Measurements from ENCODE around the gene RNF220. TPM values are rescaled to one million over a fixed set of nuclear protein-coding genes. Genes with fewer than 3 reads are reported as not detected.

Gene RNF220
- polyA plus RNA-seq, 1 of the 3 experiments (the other 2 are of a cell fraction) = 83.7 TPM

DNA sequence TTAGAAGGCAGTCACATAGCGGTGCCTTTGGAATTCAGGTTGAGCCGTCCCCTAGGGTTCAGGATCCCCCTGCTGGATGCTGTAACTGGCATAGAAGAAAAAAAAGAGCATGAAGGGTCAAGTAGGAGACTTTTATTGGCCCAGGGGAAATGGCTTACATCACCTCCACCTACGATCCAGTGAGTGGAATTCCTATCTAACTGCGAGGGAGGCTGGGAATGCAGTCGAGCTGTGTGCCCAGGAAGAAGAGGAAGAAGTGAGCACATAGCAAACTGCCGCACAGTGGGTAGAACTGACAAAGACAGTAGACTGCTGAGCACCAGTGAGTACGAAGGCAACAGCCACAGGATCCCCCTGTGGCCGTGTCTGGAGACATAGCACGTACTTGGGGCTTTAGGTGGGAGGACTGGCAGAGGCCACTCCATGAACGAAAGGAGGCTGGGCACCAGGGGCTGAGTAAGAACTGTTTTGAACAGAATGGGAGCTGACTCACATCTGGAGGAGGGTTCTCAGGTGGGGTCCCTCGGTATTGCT lies 79.2 kb downstream of the RNF220 start:
- Histone ChIP-seq H2AFZ (ENCODE audit: low read depth) (no peak overlapping the region), H3K9me2 (no peaks in the 10 kb centered on the region), H3K79me2 (ENCODE audit: insufficient read depth) (no peaks in the 10 kb centered on the region), H3K4me1 (ENCODE audit: control insufficient read depth in 1 of 2, insufficient read depth in 2 of 2, low read depth in 1 of 2, low read length in 1 of 2) (no peaks in the 10 kb centered on the region), H3K36me3 (replicated peaks in 1 of 2; ENCODE audit: control insufficient read depth in 1 of 2, insufficient read depth in 2 of 2, low read length in 1 of 2) (no peaks in the 10 kb centered on the region), H3K27me3 (ENCODE audit: insufficient read depth) (peaks cover 34% of the 10 kb centered on the region), H4K20me1 (ENCODE audit: insufficient read depth) (no peaks in the 10 kb centered on the region), H3F3A (replicated peaks; ENCODE audit: insufficient read depth) (peaks cover 6% of the 10 kb centered on the region), H3K9ac (no peak overlapping the region), H3K27ac (ENCODE audit: low read depth in 2 of 2, low read length in 1 of 2) (no peak overlapping the region), H3K9me3 (no peaks in the 10 kb centered on the region), H3K4me3 (ENCODE audit: low read depth in 2 of 2, low read length in 1 of 2) (no peak overlapping the region), H3K4me2 (no peak overlapping the region)
- DNase-seq = no peak
- ChIA-PET CTCF (no interaction called here), POLR2A (no interaction called here)
- no peak for TF ChIP-seq ELF1 (IDR thresholded peaks at IDR 0.05)
- TF ChIP-seq RXRA (IDR thresholded peaks at IDR 0.05; ENCODE audit: borderline replicate concordance, low read depth) = no peak
- no peak for TF ChIP-seq REST (IDR thresholded peaks at IDR 0.05; ENCODE audit: low read depth, low read length)
- TF ChIP-seq USF1 (IDR thresholded peaks at IDR 0.05; ENCODE audit: borderline replicate concordance, low read depth) = no peak
- no peak for TF ChIP-seq IRF3 (IDR thresholded peaks at IDR 0.05; ENCODE audit: low read depth, low read length)
- no peak for TF ChIP-seq JUND (IDR thresholded peaks at IDR 0.05)
- no peak for TF ChIP-seq GABPA (IDR thresholded peaks at IDR 0.05; ENCODE audit: low read depth)
- TF ChIP-seq TAF1 (IDR thresholded peaks at IDR 0.05; ENCODE audit: borderline replicate concordance, low read depth, low read length) = no peak
- TF ChIP-seq RFX5 (IDR thresholded peaks at IDR 0.05; ENCODE audit: low read length) = no peak
- WGBS (ENCODE audit: low lambda C conversion rate) = 59% methylated on average over 11 of the region's 11 CpGs

GRCh38 chr1:44485229-44485933 lies 80.3 kb downstream of the RNF220 start:
- H2AFZ ChIP-seq (ENCODE audit: low read depth) = 0 out of 2 replicates have a peak overlapping the region, but pooled peaks have one; percentile 47
- H4K20me1 ChIP-seq (ENCODE audit: insufficient read depth) = no peaks in the 10 kb centered on the region
- H3K4me2 ChIP-seq = no peak overlapping the region; the same call in 1 of the 2 replicates
- CTCF ChIA-PET = no interaction called here
- WGBS (ENCODE audit: low lambda C conversion rate) = 56% methylated on average over 13 of the region's 13 CpGs
- H3F3A ChIP-seq (replicated peaks; ENCODE audit: insufficient read depth) = peaks cover 9% of the 10 kb centered on the region
- H3K4me1 ChIP-seq (ENCODE audit: control insufficient read depth in 1 of 2, insufficient read depth in 2 of 2, low read depth in 1 of 2, low read length in 1 of 2) = no peaks in the 10 kb centered on the region
- no peak overlapping the region for H3K4me3 ChIP-seq (ENCODE audit: low read depth in 2 of 2, low read length in 1 of 2)
- H3K9ac ChIP-seq = no peak overlapping the region
- POLR2A ChIA-PET = no interaction called here
- no peaks in the 10 kb centered on the region for H3K9me2 ChIP-seq
- H3K27me3 ChIP-seq (ENCODE audit: insufficient read depth) = peaks cover 27% of the 10 kb centered on the region
- no peaks in the 10 kb centered on the region for H3K9me3 ChIP-seq
- peak overlapping the region in 1 of 2 experiments; percentile 39; a peak in 1 of 4 replicates for H3K27ac ChIP-seq (ENCODE audit: low read depth in 2 of 2, low read length in 1 of 2)
- H3K79me2 ChIP-seq (ENCODE audit: insufficient read depth) = no peaks in the 10 kb centered on the region
- no peaks in the 10 kb centered on the region for H3K36me3 ChIP-seq (replicated peaks in 1 of 2; ENCODE audit: control insufficient read depth in 1 of 2, insufficient read depth in 2 of 2, low read length in 1 of 2)
- no peak for DNase-seq
- TF ChIP-seq, protein P1, sequence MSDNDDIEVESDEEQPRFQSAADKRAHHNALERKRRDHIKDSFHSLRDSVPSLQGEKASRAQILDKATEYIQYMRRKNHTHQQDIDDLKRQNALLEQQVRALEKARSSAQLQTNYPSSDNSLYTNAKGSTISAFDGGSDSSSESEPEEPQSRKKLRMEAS (IDR thresholded peaks at IDR 0.05; ENCODE audit: low read depth) = no peak
- no peak for TF ChIP-seq CHD2 (IDR thresholded peaks at IDR 0.05; ENCODE audit: low read length, partially characterized antibody)
- TF ChIP-seq, protein P2, sequence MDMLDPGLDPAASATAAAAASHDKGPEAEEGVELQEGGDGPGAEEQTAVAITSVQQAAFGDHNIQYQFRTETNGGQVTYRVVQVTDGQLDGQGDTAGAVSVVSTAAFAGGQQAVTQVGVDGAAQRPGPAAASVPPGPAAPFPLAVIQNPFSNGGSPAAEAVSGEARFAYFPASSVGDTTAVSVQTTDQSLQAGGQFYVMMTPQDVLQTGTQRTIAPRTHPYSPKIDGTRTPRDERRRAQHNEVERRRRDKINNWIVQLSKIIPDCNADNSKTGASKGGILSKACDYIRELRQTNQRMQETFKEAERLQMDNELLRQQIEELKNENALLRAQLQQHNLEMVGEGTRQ (IDR thresholded peaks at IDR 0.05; ENCODE audit: borderline replicate concordance, low read depth, low read length) = no peak
- no peak for TF ChIP-seq EP300 (IDR thresholded peaks at IDR 0.05; ENCODE audit: borderline replicate concordance in 1 of 2, low read depth in 1 of 2, low read length in 1 of 2)
- TF ChIP-seq NFIC (IDR thresholded peaks at IDR 0.05; ENCODE audit: borderline replicate concordance) = no peak
- TF ChIP-seq FOXM1 (IDR thresholded peaks at IDR 0.05; ENCODE audit: low read depth) = no peak
- TF ChIP-seq RXRA (IDR thresholded peaks at IDR 0.05; ENCODE audit: borderline replicate concordance, low read depth) = no peak
- no peak for TF ChIP-seq ZBTB33 (IDR thresholded peaks at IDR 0.05; ENCODE audit: borderline replicate concordance, low read depth)
- TF ChIP-seq FOSL2 (IDR thresholded peaks at IDR 0.05; ENCODE audit: borderline replicate concordance, low read depth) = no peak; the same call in 1 of the 2 replicates

Measured in SK-N-SH (cell line).